ENCODE results near the gene FBXO2. TPM values are rescaled to one million over a fixed set of nuclear protein-coding genes. Genes with fewer than 3 reads are reported as not detected.

Gene FBXO2
- total and polyA plus RNA-seq, 10 of the 15 experiments (the other 5 are each of a cell fraction or from before 2014, with no cell fraction given), result 0.06 to 0.41 (median 0.18) TPM; not detected in 4

DNA sequence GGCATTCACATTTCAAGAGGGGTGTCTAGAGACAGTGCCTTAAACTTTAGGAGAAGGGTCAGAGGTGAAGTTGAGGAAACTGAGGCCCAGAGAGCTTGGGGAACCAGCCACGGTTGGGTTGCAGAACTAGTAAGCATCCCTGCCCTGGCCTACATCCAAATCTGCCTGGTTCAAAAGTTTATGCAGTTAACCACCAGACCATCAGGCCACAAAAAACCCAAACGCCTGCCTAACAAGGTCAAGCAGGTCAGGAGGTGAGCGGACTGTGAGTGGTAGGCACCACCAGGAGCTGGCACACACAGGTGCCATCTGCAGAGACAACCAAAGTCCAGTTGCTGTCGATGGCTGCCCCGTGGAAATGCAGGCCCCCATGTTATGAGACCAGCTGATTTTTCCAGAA, 51.2 kb downstream of the FBXO2 start:
- DNase-seq (ENCODE audit: low read depth, low spot score) (no peak), FAIRE-seq (no peak), ATAC-seq (no peak)
- H3K4me2 ChIP-seq (ENCODE audit: control insufficient read depth, insufficient read depth), result no peak overlapping the region
- in situ Hi-C loops (cut with MboI), result no loop called here
- BruUV-seq (replicated peaks), result no TSS peak
- no peaks in the 10 kb centered on the region for H3K9me3 ChIP-seq (replicated peaks; ENCODE audit: control insufficient read depth, insufficient read depth, low read length)
- H4K20me1 ChIP-seq (ENCODE audit: control insufficient read depth, insufficient read depth), result no peaks in the 10 kb centered on the region
- H3K9ac ChIP-seq (ENCODE audit: control insufficient read depth, insufficient read depth, low read length), result no peak overlapping the region
- no peak overlapping the region for H2AFZ ChIP-seq (ENCODE audit: control insufficient read depth, low read depth, low read length)
- no peak overlapping the region for H3K27ac ChIP-seq (ENCODE audit: control insufficient read depth, insufficient read depth)
- ChIA-PET SMC1A (ENCODE audit: uncharacterized antibody, unreplicated experiment) (no interaction called here), POLR2A (no interaction called here), RAD21 (ENCODE audit: unreplicated experiment) (no interaction called here), CTCF (no interaction called here)
- TF ChIP-seq LARP7 (IDR thresholded peaks at IDR 0.05), result no peak
- TF ChIP-seq MYB (IDR thresholded peaks at IDR 0.05; ENCODE audit: borderline replicate concordance, low read depth, low read length), result no peak
- TF ChIP-seq, protein P1, sequence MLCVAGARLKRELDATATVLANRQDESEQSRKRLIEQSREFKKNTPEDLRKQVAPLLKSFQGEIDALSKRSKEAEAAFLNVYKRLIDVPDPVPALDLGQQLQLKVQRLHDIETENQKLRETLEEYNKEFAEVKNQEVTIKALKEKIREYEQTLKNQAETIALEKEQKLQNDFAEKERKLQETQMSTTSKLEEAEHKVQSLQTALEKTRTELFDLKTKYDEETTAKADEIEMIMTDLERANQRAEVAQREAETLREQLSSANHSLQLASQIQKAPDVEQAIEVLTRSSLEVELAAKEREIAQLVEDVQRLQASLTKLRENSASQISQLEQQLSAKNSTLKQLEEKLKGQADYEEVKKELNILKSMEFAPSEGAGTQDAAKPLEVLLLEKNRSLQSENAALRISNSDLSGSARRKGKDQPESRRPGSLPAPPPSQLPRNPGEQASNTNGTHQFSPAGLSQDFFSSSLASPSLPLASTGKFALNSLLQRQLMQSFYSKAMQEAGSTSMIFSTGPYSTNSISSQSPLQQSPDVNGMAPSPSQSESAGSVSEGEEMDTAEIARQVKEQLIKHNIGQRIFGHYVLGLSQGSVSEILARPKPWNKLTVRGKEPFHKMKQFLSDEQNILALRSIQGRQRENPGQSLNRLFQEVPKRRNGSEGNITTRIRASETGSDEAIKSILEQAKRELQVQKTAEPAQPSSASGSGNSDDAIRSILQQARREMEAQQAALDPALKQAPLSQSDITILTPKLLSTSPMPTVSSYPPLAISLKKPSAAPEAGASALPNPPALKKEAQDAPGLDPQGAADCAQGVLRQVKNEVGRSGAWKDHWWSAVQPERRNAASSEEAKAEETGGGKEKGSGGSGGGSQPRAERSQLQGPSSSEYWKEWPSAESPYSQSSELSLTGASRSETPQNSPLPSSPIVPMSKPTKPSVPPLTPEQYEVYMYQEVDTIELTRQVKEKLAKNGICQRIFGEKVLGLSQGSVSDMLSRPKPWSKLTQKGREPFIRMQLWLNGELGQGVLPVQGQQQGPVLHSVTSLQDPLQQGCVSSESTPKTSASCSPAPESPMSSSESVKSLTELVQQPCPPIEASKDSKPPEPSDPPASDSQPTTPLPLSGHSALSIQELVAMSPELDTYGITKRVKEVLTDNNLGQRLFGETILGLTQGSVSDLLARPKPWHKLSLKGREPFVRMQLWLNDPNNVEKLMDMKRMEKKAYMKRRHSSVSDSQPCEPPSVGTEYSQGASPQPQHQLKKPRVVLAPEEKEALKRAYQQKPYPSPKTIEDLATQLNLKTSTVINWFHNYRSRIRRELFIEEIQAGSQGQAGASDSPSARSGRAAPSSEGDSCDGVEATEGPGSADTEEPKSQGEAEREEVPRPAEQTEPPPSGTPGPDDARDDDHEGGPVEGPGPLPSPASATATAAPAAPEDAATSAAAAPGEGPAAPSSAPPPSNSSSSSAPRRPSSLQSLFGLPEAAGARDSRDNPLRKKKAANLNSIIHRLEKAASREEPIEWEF (IDR thresholded peaks at IDR 0.05; ENCODE audit: insufficient replicate concordance, low read depth, low read length), result no peak
- no peak for TF ChIP-seq BACH1 (IDR thresholded peaks at IDR 0.05; ENCODE audit: borderline replicate concordance)
- no peak for TF ChIP-seq PAX5 (IDR thresholded peaks at IDR 0.05; ENCODE audit: borderline replicate concordance, low read depth, low read length)
- TF ChIP-seq, protein P2, sequence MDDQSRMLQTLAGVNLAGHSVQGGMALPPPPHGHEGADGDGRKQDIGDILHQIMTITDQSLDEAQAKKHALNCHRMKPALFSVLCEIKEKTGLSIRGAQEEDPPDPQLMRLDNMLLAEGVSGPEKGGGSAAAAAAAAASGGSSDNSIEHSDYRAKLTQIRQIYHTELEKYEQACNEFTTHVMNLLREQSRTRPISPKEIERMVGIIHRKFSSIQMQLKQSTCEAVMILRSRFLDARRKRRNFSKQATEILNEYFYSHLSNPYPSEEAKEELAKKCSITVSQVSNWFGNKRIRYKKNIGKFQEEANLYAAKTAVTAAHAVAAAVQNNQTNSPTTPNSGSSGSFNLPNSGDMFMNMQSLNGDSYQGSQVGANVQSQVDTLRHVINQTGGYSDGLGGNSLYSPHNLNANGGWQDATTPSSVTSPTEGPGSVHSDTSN (IDR thresholded peaks at IDR 0.05; ENCODE audit: insufficient replicate concordance, low read depth, low read length), result no peak
- no peak for TF ChIP-seq MTA2 (IDR thresholded peaks at IDR 0.05; ENCODE audit: low read depth)
- no peak for TF ChIP-seq STAT1 (conservative IDR thresholded peaks at IDR 0.05)
- TF ChIP-seq HDGF (IDR thresholded peaks at IDR 0.05), result no peak
- TF ChIP-seq SMARCA5 (IDR thresholded peaks at IDR 0.05), result no peak
- TF ChIP-seq TCF7 (IDR thresholded peaks at IDR 0.05; ENCODE audit: borderline replicate concordance), result no peak
- H3K4me3 ChIP-seq, result no peak overlapping the region
- no peaks in the 10 kb centered on the region; a peak in 1 of 4 replicates for H3K27me3 ChIP-seq (replicated peaks in 1 of 2; ENCODE audit: control insufficient read depth in 2 of 2, insufficient read depth in 2 of 2, low read length in 1 of 2)
- no peaks in the 10 kb centered on the region for H3K79me2 ChIP-seq (ENCODE audit: control insufficient read depth, insufficient read depth, low read length)
- H3K36me3 ChIP-seq (ENCODE audit: control insufficient read depth in 2 of 2, insufficient read depth in 2 of 2, low read length in 1 of 2), result no peaks in the 10 kb centered on the region
- WGBS (ENCODE audit: insufficient coverage, insufficient replicate concordance, low lambda C conversion rate, missing lambda C conversion rate), result 10% methylated on average over 5 of the region's 5 CpGs
- no peaks in the 10 kb centered on the region for H3K4me1 ChIP-seq (ENCODE audit: control insufficient read depth, insufficient read depth, low read length)
- intact Hi-C loops (cut with micrococcal nuclease; ENCODE audit: unreplicated experiment), result no loop called here

All from GM12878 (cell line).